ENCODE results near the gene KLF11.
"Not testable (repeated sequence)": the region's sequence is repeated elsewhere in the genome, so short reads cannot be mapped to it uniquely, and the experiment has no call there.

KLF11 gene

DNA sequence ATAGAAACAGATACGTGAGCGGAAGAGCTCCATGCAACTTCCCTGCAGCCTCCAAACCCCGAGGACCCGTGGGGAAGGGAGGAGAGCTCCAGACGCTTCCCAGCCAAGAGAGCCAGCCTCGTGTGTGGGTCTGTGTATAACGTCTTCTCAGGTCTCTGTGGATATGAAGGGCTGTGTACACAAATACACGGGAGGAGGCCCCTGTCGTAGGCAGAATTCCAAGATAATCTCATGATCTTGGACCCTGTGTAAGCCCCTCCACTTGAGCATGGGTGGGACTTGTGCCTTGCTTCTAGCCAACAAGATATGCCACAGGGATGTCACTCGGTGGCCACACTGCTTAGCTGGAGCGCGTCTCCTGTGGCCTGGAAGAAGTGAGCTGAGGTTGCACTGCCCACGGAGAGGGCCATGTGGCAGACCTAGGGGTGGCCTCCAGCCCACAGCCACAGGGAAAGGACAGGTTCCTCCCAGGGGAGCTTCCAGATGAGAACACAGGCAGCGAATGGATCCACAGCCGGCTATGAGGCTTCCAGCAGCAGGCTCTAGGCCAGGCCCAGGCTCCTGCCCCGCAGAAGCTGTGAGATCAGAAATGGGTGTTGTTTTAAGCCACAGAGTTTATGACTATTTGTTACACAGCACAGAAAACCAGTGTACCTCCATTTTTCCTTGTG, 15.6 kb upstream of the KLF11 start:
- DNase-seq: no peak

GRCh38 chr2:10028407-10028987, 14.9 kb upstream of the KLF11 start:
- no peak for DNase-seq

DNA sequence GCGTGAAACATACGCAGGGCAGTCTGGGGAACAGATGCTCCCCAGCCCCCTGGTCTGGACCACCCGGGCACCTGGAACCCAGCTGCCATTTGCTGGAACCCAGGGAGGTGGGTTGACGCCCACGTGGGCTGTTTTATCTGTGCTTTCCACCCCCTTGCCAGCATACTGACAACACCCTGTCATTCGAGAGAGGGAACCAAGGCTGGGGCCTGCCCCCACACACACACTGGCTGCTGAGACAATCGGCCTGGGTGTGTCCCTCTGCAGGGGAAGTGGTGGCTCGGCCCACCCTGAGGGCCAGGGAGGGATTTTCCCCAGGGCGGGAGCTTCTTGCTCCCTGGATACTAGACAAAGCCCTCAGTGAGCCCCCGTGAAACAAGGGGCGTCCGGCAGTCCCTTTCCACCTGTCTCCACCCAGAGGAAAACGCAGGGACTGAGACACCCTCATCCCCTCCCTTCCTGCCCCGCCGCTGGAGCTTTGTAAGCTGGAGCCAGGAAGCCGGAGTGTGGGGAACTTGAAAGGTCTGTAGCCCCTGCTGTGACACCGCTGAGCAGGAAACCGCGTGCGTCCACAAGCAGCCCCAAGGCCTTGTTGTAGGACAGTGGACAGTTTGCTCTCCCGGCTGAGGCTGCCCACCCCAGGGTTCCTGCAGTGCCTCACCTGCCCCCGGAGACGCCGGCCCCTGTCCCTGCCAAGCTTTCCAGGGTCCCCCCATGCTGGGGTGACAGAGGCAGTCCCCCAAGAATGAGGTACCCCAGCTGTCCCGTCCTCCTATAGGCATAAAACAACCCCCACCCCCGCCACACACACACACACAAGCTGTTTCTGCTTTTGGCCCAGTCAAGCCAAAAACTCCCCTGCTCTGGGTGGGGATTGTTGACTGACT, 14.1 kb upstream of the KLF11 start:
- peak; percentile 33 for DNase-seq

GRCh38 chr2:10029875-10030223, 13.5 kb upstream of the KLF11 start:
- DNase-seq: no peak

DNA sequence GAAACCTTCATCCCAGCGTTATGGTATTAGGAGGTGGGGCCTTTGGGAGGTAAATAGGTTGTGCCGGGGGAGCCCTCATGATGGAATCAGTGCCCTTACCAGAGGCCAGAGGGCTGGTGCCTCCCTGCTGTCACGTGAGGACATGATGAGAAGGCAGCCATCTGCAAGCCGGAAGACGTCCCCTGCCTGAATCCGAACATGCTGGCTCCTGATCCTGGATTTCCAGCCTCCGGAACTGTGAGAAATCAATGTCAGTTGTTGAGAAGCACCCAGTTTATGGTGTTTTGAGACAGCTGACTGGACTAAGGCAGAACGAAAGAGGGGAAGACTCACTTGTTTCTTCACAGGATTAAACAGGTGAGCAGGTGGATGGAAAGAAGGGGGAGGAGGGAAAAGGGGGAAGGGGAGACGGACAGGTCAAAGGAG, 13.0 kb upstream of the KLF11 start:
- DNase-seq: no peak

DNA sequence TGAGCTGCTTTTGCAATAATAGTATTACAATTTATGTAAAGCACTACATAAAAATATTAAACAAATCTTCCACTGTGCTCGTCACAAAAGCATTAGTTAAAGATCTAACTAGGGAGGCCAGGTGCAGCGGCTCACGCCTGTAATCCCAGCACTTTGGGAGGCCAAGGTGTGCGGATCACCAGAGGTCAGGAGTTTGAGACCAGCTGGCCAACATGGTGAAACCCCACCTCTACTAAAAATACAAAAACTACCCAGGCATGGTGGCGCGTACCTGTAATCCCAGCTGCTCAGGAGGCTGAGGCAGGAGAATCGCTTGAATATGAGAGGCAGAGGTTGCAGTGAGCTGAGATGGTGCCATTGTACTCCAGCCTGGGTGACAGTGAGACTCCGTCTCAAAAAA, 12.6 kb upstream of the KLF11 start:
- not testable (repeated sequence) for DNase-seq

GRCh38 chr2:10031886-10032745, 11.2 kb upstream of the KLF11 start:
- no peak for DNase-seq

DNA sequence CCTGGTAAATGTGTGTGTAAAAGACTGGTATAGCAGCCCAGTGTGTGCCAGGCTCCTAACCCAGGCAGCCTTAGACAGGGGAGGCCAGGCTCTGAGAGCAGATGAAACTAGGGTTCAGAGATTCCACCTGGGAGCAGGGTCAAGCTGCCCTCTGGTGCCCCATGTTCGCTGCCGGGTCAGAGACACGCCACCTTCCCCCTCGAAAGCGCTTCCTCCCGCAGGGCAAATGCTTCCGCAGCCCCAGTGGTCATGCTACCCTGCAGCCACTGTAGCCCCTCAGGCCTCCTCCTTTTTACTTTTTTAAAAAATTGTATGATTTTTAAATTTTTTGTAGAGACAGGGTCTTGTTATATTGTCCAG, 10.6 kb upstream of the KLF11 start:
- DNase-seq: no peak

- DNase-seq: no peak
Measured at GRCh38 chr2:10033251-10034006, 9.9 kb upstream of the KLF11 start.

DNA sequence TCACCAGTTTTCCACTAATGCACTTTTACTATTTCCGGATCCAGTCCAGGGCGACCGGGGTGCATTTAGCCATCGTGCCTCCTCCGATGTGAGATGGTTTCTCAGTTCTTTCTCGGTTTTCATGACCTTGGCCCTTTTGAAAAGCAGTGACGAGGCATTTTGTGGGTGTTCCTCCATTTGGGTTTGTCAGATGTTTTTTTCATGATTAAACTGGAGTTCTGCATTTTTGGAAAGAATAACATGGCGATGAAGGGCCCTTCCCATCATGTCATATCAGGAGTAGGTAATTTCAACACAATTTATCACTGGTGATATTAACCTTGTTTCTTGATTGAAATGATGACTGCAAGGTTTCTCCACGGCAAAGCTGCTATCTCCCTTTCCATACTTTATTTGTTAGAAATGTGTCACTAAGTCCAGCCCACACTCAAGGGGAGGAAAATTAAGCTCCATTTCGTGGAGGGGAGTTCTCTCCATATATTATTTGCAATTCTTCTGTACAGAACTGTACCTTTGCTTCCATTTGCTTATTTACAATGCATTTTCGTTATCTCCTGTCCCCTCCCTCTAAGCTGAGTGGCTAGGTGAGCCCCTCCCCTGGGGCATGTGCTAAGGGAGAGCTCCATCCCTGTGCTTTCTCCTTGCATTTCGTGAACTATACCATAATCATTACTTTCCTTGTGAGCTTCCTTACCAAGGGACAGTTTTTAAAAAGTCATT, 8.9 kb upstream of the KLF11 start:
- DNase-seq: no peak

GRCh38 chr2:10035053-10035422, 8.3 kb upstream of the KLF11 start:
- DNase-seq: no peak

- DNase-seq: no peak
Measured at GRCh38 chr2:10035633-10036032, 7.7 kb upstream of the KLF11 start.

- peak; percentile 53 for DNase-seq
Measured at GRCh38 chr2:10036095-10036884, 7.1 kb upstream of the KLF11 start.

GRCh38 chr2:10038123-10038522, 5.2 kb upstream of the KLF11 start:
- no peak for DNase-seq

- no peak for DNase-seq
Measured at GRCh38 chr2:10038716-10039115, 4.6 kb upstream of the KLF11 start.

GRCh38 chr2:10039658-10040410, 3.5 kb upstream of the KLF11 start:
- no peak for DNase-seq

DNA sequence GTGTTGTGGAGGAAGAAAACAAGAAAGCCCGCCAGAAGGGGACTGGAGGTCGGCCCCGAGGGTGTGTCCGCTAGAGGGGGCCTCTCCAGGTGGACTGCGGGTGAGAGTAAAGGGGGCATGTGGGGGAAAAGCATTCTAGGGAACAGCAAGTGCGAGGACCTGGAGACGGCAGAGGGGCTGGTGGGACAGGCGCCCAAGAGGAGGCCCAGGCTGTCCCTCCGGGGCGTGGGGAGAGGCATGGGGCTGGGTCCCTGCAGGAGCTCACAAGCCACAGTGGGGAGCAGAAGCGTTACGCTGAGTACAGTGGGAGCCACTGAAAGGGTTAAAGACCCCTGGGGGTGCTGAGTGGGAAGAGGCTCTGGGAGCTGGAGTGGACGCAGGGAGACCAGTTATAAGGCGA, 1.6 kb upstream of the KLF11 start:
- no peak for DNase-seq

DNA sequence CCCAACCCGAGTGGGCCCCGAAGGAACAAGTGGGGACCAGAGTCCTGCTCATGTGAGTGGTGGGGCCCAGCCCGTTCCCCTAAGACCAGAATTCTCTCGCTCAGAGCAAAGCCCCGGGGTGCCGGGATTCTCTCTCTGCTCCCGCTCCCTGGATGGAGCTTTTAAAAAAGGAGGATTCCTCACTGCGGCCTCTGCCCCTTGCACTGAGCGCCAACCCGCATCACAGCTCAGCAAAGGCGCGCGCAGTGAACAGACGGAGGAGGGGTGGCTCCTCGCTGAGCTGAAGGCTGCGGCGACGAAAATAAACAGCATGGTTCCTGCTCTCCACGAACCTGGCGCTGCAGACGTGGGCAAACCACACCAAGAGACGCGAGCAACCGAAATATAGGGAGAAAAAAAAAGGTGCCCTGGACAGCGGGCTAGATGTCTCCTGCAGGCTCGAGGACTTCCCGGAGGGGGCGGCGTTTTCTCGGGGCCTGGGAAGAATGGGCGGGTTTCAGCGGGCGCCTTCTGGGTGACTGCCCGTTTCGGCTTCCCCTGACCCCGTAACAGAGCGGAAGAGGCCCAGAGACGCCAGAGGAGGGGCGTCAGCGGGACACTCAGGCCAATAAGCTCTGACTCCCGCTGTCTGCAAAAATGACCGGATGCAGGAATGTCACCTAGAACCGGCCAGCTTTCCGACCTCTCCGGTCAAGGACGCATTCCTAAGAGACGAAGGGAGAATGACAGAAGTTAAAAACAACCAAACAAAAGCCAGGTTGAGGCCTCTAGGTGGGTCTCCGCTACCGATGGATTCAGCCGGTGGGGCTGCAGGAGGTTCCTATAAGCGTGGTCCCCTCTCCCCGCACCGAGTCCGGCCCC, 819 bp upstream of the KLF11 start:
- peak; percentile 36 for DNase-seq

Measured in activated CD8-positive, alpha-beta memory T cell treated with anti-CD3 and anti-CD28 coated beads, Interleukin-2, amount 50 U/mL, for 4 hours (primary cell).